Psoas muscle (tissue), 8 donors: ENCODE data around the gene PDZD7. TPM values are rescaled to one million over a fixed set of nuclear protein-coding genes. Genes with fewer than 3 reads are reported as not detected.

Experiments used
- ATAC-seq, 4 donors: fragments of 200-7000 bp; cut with Tn5 transposase; one replicate each; pipeline ENCODE4 v1.9.1; 2020; ENCODE audit warnings: moderate library complexity in 3 of 4, mild to moderate bottlenecking in 2 of 4
- DNase-seq, 2 donors: peaks; one replicate each; pipeline ENCODE4 v3.0.0-alpha.2; 2020
- H3K27ac ChIP-seq: fragments of 200-600 bp; one replicate; pipeline ENCODE4 v1.8.0; 2022
- H3K27me3 ChIP-seq, 3 donors: fragments of 200-600 bp in 1 of 3; one replicate each; pipeline versions ENCODE4 v1.6.1 to v1.8.0; 2013 to 2022; ENCODE audit warnings: low read length in 2 of 3, mild to moderate bottlenecking in 2 of 3, moderate library complexity in 1 of 3; ENCODE audit not compliant: insufficient read depth in 3 of 3
- H3K36me3 ChIP-seq, 2 donors: fragments of 200-600 bp in 1 of 2; one replicate each; pipeline versions ENCODE4 v1.6.1 to v1.8.0; 2013 to 2022; ENCODE audit warnings: low read depth in 1 of 2, mild to moderate bottlenecking in 1 of 2, moderate library complexity in 1 of 2; ENCODE audit not compliant: insufficient read depth in 1 of 2
- H3K4me1 ChIP-seq: fragments of 200-600 bp; one replicate; pipeline ENCODE4 v1.8.0; 2022
- H3K4me3 ChIP-seq: fragments of 200-600 bp; one replicate; pipeline ENCODE4 v1.8.0; 2022; ENCODE audit warnings: mild to moderate bottlenecking
- H3K9me3 ChIP-seq: fragments of 200-600 bp; one replicate; pipeline ENCODE4 v1.8.0; 2022
- WGBS, 3 donors: extraction: QIAGEN DNeasy Blood & Tissue Kit; methylation state at CpG; one replicate each; pipeline versions ENCODE4 v1.1.6 to v1.1.7; 2013; 5-methylcytosine and 5-hydroxymethylcytosine counted together
- intact Hi-C, 2 donors: fragments of 100-400 bp; cut with DNase I; formaldehyde crosslinking; loops; one replicate each; pipeline versions ENCODE4 v1.11.0 to v1.14.2; 2022
- polyA plus RNA-seq, 3 donors: library from polyadenylated mRNA; stranded (reverse); fragments of 200-250 nt; gene quantifications; one replicate each; pipeline ENCODE4 v1.2.3, GENCODE V29; 2013
- total RNA-seq, 4 donors: library from RNA; stranded (reverse); fragmentation: NEBNext Ultra II Directional in 2 of 4; extraction: Animal tissue kit (Norgen Biotek cat#: 25700) in 2 of 4; gene quantifications; one replicate each; pipeline versions ENCODE4 v1.2.1 to v1.2.4, GENCODE V29; 2021 to 2023
- TF ChIP-seq, protein P1 (sequence below): fragments of 200-600 bp; IDR thresholded peaks from one replicate; pipeline ENCODE4 v1.8.0; 2022; ENCODE audit warnings: antibody characterized with exemption
- donor health status: healthy with polysubstance abuse.
- donor health status: DM: no; HTN: no; CAD: no; lungs with moderate emphysema.
- donor health status: Bipolar disorder and iron deficiency.
- donor health status: healthy.
- donor health status: DM: yes; HTN: yes; CAD: no.
- donor health status: DM: no; HTN: no; CAD: no.
- donor health status: DM: no; HTN: no; CAD: no.
- donor health status: DM: yes; HTN: yes; CAD: no.

The PDZD7 gene
- total and polyA plus RNA-seq, 7 donors: 0.04 to 0.54 (median 0.08) TPM; not detected in 2

DNA sequence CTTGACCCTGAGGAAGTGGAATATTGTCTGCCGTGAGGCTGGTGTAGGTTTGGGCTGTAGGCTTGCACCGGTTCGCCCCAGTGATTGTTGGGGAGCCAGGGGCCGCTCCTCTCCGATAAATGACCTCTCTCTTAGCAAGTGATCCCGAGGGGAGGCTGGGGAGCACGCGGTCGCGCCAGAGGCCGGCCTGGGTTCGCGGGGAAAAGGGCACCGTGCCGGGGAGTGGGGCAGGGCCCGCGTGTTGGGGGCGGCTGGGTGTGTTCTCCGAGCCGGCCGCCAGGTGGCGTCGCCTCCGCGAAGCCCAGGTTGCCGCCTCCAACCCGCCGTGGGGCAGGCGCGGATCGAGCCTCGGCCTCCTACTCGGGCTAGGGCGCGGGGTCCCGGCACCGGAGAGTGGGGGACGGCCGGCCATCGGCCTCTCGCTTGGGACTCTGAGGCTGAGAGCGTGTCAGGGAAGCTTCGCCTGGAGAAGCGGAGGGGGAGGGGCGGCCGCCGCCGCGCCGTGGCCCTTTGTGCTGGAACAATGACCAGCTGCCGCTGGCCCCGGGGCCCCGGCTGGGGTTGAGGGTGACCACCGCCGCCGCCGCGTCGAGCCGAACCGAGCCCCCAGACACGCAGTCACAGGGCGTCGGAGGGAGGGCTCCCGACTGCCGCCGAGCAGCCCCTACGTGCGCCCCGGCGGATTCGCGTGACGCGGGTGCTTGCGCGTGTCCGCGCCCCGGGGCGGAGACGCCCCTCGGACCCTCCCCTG, 31.8 kb downstream of the PDZD7 start:
- Histone ChIP-seq H3K27ac (peak overlapping the region; percentile 100), H3K4me1 (peaks cover 41% of the 10 kb centered on the region), H3K36me3 (peaks cover 0 to 24% of the 10 kb centered on the region in 2 donors), H3K27me3 (no peaks in the 10 kb centered on the region), H3K4me3 (peak overlapping the region; percentile 93), H3K9me3 (no peaks in the 10 kb centered on the region)
- ATAC-seq (peak; percentile 68 to 78 (median 72)), DNase-seq (peak; percentile 88 to 93)
- intact Hi-C loops: no loop called here
- 0% methylated on average over 43 to 83 of the region's 83 CpGs for WGBS, 3 donors
- TF ChIP-seq, protein P1, sequence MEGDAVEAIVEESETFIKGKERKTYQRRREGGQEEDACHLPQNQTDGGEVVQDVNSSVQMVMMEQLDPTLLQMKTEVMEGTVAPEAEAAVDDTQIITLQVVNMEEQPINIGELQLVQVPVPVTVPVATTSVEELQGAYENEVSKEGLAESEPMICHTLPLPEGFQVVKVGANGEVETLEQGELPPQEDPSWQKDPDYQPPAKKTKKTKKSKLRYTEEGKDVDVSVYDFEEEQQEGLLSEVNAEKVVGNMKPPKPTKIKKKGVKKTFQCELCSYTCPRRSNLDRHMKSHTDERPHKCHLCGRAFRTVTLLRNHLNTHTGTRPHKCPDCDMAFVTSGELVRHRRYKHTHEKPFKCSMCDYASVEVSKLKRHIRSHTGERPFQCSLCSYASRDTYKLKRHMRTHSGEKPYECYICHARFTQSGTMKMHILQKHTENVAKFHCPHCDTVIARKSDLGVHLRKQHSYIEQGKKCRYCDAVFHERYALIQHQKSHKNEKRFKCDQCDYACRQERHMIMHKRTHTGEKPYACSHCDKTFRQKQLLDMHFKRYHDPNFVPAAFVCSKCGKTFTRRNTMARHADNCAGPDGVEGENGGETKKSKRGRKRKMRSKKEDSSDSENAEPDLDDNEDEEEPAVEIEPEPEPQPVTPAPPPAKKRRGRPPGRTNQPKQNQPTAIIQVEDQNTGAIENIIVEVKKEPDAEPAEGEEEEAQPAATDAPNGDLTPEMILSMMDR: peak; percentile 98

DNA sequence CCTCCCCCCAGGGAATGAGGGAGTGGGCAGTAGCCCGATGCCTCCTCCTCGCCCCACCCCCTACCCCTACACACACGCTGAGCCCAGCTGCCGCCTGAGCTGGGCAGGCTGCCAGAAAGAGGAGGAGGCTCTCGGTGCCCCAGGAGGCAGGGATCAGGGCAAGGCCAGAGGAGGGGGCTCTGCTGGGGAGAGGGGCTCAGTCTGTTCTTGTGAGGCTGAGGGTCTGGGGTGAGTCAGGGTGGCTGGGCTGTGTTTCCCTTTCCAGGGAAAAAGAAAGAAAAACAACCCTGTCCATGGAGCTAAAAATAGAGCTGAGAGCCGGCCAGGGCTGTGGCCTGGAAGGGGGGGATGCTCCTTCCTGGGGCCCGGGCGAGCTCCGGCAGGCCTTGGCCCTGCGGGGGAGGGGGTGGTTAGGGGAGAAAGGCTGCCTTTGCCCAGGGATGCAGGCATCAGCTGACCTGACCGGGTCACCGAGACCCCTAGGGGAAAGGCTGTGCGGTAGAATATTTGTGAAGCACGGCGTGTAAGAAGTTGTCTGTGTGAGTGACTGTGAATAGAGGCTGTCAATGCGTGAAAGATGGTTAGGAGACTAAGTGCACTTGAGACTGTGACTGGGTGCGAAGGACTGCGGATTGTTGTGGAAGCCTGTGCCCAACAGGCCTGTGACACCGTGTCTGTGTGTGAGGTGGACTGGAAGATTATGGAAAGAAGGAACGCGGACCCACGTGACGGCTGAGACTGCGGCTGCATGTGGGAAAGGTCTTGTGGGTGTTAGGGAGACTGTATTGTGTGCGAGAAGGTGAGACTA, 32.5 kb downstream of the PDZD7 start:
- Histone ChIP-seq H3K9me3 (no peaks in the 10 kb centered on the region), H3K4me3 (peak overlapping the region; percentile 93), H3K36me3 (peaks cover 6 to 24% of the 10 kb centered on the region in 2 donors), H3K4me1 (peaks cover 34% of the 10 kb centered on the region), H3K27me3 (no peaks in the 10 kb centered on the region), H3K27ac (peak overlapping the region; percentile 100)
- DNase-seq: peak; percentile 88 to 92
- WGBS, 3 donors: 0 to 1% (median 1%) methylated on average over 23 to 25 of the region's 25 CpGs
- ATAC-seq: peak; percentile 63 to 72 (median 66)
- intact Hi-C loops: no loop called here
- TF ChIP-seq, protein P1: no peak

DNA sequence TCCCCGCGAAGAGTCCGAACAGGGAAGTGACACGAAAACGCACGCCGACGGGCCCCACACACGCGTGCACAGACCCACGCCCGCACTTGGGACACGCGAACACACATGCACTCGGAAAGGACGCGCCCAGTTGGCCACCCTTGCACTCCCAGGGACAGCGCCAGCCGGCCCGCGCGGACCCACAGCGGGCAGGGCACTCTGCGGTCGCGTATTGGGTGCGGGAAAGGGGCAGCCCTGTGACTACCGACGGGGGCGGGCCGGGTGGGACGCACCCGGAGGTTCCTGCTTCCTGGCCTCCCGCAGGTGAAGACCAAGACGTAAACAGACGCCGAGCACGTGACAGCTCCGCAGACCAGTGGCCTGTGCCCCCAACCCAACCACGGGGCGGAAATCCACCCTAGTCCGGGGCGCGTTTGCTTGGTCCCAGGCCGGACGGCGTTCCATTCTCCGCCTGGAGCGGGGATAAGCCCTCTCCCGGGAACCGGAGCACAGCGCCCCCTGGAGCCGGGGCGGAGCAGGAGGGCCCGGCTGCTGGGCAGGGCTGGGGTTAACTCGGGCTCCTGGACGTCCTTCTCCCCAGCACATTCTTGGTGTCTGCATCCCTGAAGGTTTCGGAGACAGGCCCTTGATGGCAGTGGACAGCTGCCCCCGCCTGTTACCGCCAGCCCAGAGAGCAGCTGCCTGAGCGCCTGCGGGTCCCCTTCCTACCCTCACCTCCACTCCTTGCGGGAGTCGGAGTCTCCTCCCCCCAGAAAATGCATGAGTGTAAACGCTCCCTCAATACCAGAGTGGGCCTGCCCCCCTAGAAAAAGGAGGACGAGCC, 33.4 kb downstream of the PDZD7 start:
- H3K27ac ChIP-seq: peak overlapping the region; percentile 100
- intact Hi-C loops: no loop called here
- DNase-seq (peak; percentile 84 to 92), ATAC-seq (peak; percentile 65 to 77 (median 72))
- H3K9me3 ChIP-seq: no peaks in the 10 kb centered on the region
- H3K36me3 ChIP-seq: peaks cover 6 to 24% of the 10 kb centered on the region in 2 donors
- H3K4me1 ChIP-seq: peaks cover 26% of the 10 kb centered on the region
- no peaks in the 10 kb centered on the region for H3K27me3 ChIP-seq
- 0% methylated on average over 64 to 66 of the region's 66 CpGs for WGBS, 3 donors
- TF ChIP-seq, protein P1: peak; percentile 84
- H3K4me3 ChIP-seq: peak overlapping the region; percentile 93

DNA sequence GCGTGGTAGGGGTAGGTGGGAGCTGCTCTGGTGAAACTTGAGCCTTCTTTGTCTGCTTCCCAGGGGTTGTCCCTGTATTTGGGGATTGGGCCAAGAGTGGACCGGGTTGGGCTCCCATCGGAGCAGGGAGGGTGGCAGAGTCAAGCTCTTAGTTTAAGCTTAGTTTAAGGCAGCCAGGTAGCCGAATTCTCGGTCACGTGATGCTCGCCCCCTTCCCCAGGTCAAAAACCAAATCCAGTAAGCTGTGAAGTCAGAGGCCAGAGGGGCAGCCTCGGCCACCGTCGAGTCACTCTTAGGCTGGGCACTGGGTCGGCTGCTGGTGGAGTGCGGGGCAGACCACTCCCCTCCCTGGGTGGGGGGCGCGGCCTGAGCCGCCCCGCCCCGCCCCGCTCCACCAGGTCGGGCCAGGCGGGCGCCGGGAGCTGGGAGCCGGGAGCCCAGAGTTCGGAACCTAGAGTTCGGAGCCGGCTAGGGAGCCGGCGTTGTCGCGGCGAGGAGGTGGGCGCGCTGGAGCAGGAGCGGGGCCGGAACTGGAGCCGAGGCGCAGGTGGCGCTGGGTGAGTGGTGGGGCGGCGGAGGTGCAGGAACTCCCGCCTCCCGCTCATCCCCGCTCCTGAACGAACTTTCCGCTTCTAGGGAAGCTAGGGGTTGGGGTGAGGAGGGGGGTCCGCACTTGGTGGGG, 34.1 kb downstream of the PDZD7 start:
- Histone ChIP-seq H3K27me3 (no peaks in the 10 kb centered on the region), H3K9me3 (no peaks in the 10 kb centered on the region), H3K27ac (peak overlapping the region; percentile 100), H3K4me1 (peaks cover 19% of the 10 kb centered on the region), H3K36me3 (peaks cover 6 to 28% of the 10 kb centered on the region in 2 donors), H3K4me3 (peak overlapping the region; percentile 93)
- TF ChIP-seq, protein P1: no peak
- intact Hi-C loops: no loop called here
- DNase-seq (no peak), ATAC-seq (no peak)
- WGBS, 3 donors: 5 to 8% (median 6%) methylated on average over 41 to 46 of the region's 46 CpGs
